Measurements from ENCODE around the gene IL34. TPM values are rescaled to one million over a fixed set of nuclear protein-coding genes. Genes with fewer than 3 reads are reported as not detected.

IL34 gene
- total and polyA plus RNA-seq, 2 of the 13 experiments (the other 11 are each of a cell fraction or from before 2014, with no cell fraction given): 1.2 to 1.3 TPM

GRCh38 chr16:70679671-70680494, 33.5 kb downstream of the IL34 start (continued):
- TF ChIP-seq NR1H2 (CRISPR knock-in tag; IDR thresholded peaks at IDR 0.05; ENCODE audit: borderline replicate concordance, low read depth) (no peak), ZNF441 (CRISPR knock-in tag; IDR thresholded peaks at IDR 0.05; ENCODE audit: borderline replicate concordance) (no peak), SKIL (CRISPR knock-in tag; IDR thresholded peaks at IDR 0.05; ENCODE audit: borderline replicate concordance) (no peak), FUBP1 (CRISPR knock-in tag; IDR thresholded peaks at IDR 0.05; ENCODE audit: borderline replicate concordance) (no peak), SRF (IDR thresholded peaks at IDR 0.05; ENCODE audit: low read depth, low read length) (no peak), NCOR1 (IDR thresholded peaks at IDR 0.05; ENCODE audit: borderline replicate concordance, low read length) (no peak), XRCC5 (optimal IDR thresholded peaks at IDR 0.05; ENCODE audit: low read length) (no peak), HOXA3 (CRISPR knock-in tag; IDR thresholded peaks at IDR 0.05) (peak; percentile 45; the same call in 1 of the 2 replicates), FOXK1 (CRISPR knock-in tag; IDR thresholded peaks at IDR 0.05; ENCODE audit: borderline replicate concordance, low read depth) (no peak), HNF1A (IDR thresholded peaks at IDR 0.05; ENCODE audit: low read depth) (no peak), HNF1A (CRISPR knock-in tag; IDR thresholded peaks at IDR 0.05; ENCODE audit: borderline replicate concordance) (no peak), ZNF614 (CRISPR knock-in tag; IDR thresholded peaks at IDR 0.05; ENCODE audit: borderline replicate concordance) (no peak), ZBTB3 (CRISPR knock-in tag; IDR thresholded peaks at IDR 0.05; ENCODE audit: borderline replicate concordance, low read depth) (no peak), PBX2 (CRISPR knock-in tag; IDR thresholded peaks at IDR 0.05) (no peak), DMAP1 (CRISPR knock-in tag; IDR thresholded peaks at IDR 0.05) (no peak), ZNF589 (CRISPR knock-in tag; conservative IDR thresholded peaks at IDR 0.05) (no peak), HMGA1 (CRISPR knock-in tag; conservative IDR thresholded peaks at IDR 0.05) (no peak), GRHL1 (CRISPR knock-in tag; conservative IDR thresholded peaks at IDR 0.05) (no peak)
